Metanephros (tissue), 1 donor: ENCODE results near the gene OR4K2. TPM values are rescaled to one million over a fixed set of nuclear protein-coding genes. Genes with fewer than 3 reads are reported as not detected.

Experiments used
- total RNA-seq: library from RNA; depleted of rRNA; stranded (reverse); fragments of >200 nt; gene quantifications from one replicate; pipeline ENCODE4 v1.2.3, GENCODE V29; 2014

OR4K2 gene
- total RNA-seq: not detected

GRCh38 chr14:19874842-19875241, at the start of gene OR4K2:
Gene OR4K2, plus strand, starts transcription at chr14:19875142. Its CDS starts 1,126 bp downstream, at chr14:19876268.

GRCh38 chr14:19920021-19920657, 45.2 kb downstream of the OR4K2 start, which contains the start of gene OR4K5:
Gene OR4K5, plus strand, starts transcription at chr14:19920607. Its CDS starts 0 bp downstream, at chr14:19920607.

GRCh38 chr14:19930617-19931016, 55.7 kb downstream of the OR4K2 start, which contains the start of gene OR4K1:
Gene OR4K1, plus strand, starts transcription at chr14:19930917. Its CDS starts 4,750 bp downstream, at chr14:19935667.

Other genes starting within 250 kb of the OR4K2 start
- gene OR11H2, start 161.3 kb upstream of the OR4K2 start, total RNA-seq: not detected
- gene OR4Q3, start 131.6 kb upstream of the OR4K2 start, total RNA-seq: not detected
- not detected for gene OR4M1, start 101.6 kb upstream of the OR4K2 start, total RNA-seq
- not detected for gene OR4N2, start 71.4 kb upstream of the OR4K2 start, total RNA-seq
- not detected for gene OR4K5, start 45.5 kb downstream of the OR4K2 start, total RNA-seq
- gene OR4K1, start 55.8 kb downstream of the OR4K2 start, total RNA-seq: not detected
- not detected for gene OR4K15, start 100.4 kb downstream of the OR4K2 start, total RNA-seq
- not detected for gene OR4Q2, start 127.0 kb downstream of the OR4K2 start, total RNA-seq
- not detected for gene OR4K14, start 144.2 kb downstream of the OR4K2 start, total RNA-seq
- not detected for gene OR4K13, start 160.9 kb downstream of the OR4K2 start, total RNA-seq
- gene OR4L1, start 184.9 kb downstream of the OR4K2 start, total RNA-seq: not detected
- not detected for gene OR4K17, start 235.6 kb downstream of the OR4K2 start, total RNA-seq